ELR (cell line): ENCODE measurements around the gene LY6G6D.

ENCODE experiments used
- DNase-seq: peaks from one replicate; pipeline ENCODE4 v3.0.0-alpha.2; 2015; ENCODE audit warnings: low read depth

Gene LY6G6D

GRCh38 chr6:31764198-31764597 lies 49.0 kb downstream of the LY6G6D start:
- DNase-seq: no peak

GRCh38 chr6:31765559-31765909 lies 50.4 kb downstream of the LY6G6D start:
- DNase-seq: no peak

- DNase-seq: no peak
Measured at GRCh38 chr6:31765910-31766794, 51.0 kb downstream of the LY6G6D start.

- no peak for DNase-seq
Measured at GRCh38 chr6:31767096-31767645, 52.0 kb downstream of the LY6G6D start.
